HEK293 (cell line): Measurements from ENCODE around the gene SLC1A7.

Experiments
- KLF1 ChIP-seq: fragments of 450-650 bp; formaldehyde crosslinking; IDR thresholded peaks from 2 replicates; pipeline ENCODE4 v1.5.1; 2016; ENCODE audit warnings: missing biosample characterization, missing genetic modification characterization
- SP2 ChIP-seq: fragments of 450-650 bp; formaldehyde crosslinking; IDR thresholded peaks from 2 replicates; pipeline ENCODE4 v1.5.1; 2016; ENCODE audit warnings: missing biosample characterization, missing genetic modification characterization
- ZNF114 ChIP-seq: fragments of 450-650 bp; formaldehyde crosslinking; IDR thresholded peaks from 2 replicates; pipeline ENCODE4 v1.5.0; 2017; ENCODE audit warnings: missing biosample characterization, missing genetic modification characterization
- ZNF133 ChIP-seq: fragments of 450-650 bp; formaldehyde crosslinking; IDR thresholded peaks from 2 replicates; pipeline ENCODE4 v1.5.1; 2016; ENCODE audit warnings: missing biosample characterization, missing genetic modification characterization
- ZNF274 ChIP-seq, 2 experiments: fragments of 200-500 bp in 1 of 2; fragments of 450-650 bp in 1 of 2; sonication (Bioruptor generic) in 1 of 2; formaldehyde crosslinking in 1 of 2; IDR thresholded peaks; 2 replicates each; pipeline versions ENCODE4 v1.5.1 to v1.6.1; 2014 to 2016; ENCODE audit warnings: borderline replicate concordance in 1 of 2, inconsistent platforms in 1 of 2, low read length in 1 of 2, missing biosample characterization in 1 of 2, missing genetic modification characterization in 1 of 2
- ZNF398 ChIP-seq: fragments of 450-650 bp; formaldehyde crosslinking; IDR thresholded peaks from 2 replicates; pipeline ENCODE4 v1.5.1; 2017; ENCODE audit warnings: missing biosample characterization, missing genetic modification characterization
- ZSCAN5A ChIP-seq: fragments of 450-650 bp; formaldehyde crosslinking; IDR thresholded peaks from 2 replicates; pipeline ENCODE4 v1.5.1; 2016; ENCODE audit warnings: missing biosample characterization, missing genetic modification characterization
- TF ChIP-seq, protein P1 (sequence below): fragments of 450-650 bp; formaldehyde crosslinking; IDR thresholded peaks from 2 replicates; pipeline ENCODE4 v1.5.1; 2016; ENCODE audit warnings: missing biosample characterization, missing genetic modification characterization
- TF ChIP-seq, protein P2 (sequence below): fragments of 450-650 bp; formaldehyde crosslinking; IDR thresholded peaks from 2 replicates; pipeline ENCODE4 v1.5.1; 2016; ENCODE audit warnings: missing biosample characterization, missing genetic modification characterization
- TF ChIP-seq, protein P3 (sequence below): fragments of 450-650 bp; formaldehyde crosslinking; IDR thresholded peaks from 2 replicates; pipeline ENCODE4 v1.5.1; 2016; ENCODE audit warnings: missing biosample characterization, missing genetic modification characterization

DNA sequence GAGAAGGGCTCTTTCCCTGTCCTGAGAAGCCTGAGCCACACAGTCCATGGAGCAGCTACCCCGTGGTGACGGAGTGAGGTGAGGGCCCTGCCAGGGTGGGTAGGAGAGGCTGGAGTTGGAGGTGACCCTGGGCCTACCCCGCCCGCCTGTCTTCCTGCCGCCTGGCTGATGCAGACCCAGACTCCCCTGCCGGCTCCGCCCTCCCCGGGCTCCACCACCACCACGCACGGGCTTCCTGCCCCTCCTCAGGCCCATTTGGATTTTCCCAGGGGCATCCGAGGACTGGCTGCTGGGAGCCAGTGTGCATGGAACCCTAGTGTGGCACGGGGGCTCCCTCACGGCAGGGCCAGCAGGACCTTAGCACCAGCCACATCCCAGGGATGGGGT lies 47.9 kb downstream of the SLC1A7 start:
- no peak for TF ChIP-seq ZSCAN5A (tag by site-specific recombination)
- no peak for TF ChIP-seq KLF1
- TF ChIP-seq ZNF114 (tag by site-specific recombination), result no peak
- no peak for TF ChIP-seq SP2
- TF ChIP-seq, protein P1, sequence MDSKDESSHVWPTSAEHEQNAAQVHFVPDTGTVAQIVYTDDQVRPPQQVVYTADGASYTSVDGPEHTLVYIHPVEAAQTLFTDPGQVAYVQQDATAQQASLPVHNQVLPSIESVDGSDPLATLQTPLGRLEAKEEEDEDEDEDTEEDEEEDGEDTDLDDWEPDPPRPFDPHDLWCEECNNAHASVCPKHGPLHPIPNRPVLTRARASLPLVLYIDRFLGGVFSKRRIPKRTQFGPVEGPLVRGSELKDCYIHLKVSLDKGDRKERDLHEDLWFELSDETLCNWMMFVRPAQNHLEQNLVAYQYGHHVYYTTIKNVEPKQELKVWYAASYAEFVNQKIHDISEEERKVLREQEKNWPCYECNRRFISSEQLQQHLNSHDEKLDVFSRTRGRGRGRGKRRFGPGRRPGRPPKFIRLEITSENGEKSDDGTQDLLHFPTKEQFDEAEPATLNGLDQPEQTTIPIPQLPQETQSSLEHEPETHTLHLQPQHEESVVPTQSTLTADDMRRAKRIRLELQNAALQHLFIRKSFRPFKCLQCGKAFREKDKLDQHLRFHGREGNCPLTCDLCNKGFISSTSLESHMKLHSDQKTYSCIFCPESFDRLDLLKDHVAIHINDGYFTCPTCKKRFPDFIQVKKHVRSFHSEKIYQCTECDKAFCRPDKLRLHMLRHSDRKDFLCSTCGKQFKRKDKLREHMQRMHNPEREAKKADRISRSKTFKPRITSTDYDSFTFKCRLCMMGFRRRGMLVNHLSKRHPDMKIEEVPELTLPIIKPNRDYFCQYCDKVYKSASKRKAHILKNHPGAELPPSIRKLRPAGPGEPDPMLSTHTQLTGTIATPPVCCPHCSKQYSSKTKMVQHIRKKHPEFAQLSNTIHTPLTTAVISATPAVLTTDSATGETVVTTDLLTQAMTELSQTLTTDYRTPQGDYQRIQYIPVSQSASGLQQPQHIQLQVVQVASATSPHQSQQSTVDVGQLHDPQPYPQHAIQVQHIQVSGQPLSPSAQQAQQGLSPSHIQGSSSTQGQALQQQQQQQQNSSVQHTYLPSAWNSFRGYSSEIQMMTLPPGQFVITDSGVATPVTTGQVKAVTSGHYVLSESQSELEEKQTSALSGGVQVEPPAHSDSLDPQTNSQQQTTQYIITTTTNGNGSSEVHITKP (tag by site-specific recombination), result no peak
- no peak for TF ChIP-seq ZNF274 (IDR thresholded peaks at IDR 0.05; ENCODE audit: low read length)
- no peak for TF ChIP-seq ZNF274 (tag by site-specific recombination; IDR thresholded peaks at IDR 0.05; ENCODE audit: borderline replicate concordance)
- TF ChIP-seq, protein P2, sequence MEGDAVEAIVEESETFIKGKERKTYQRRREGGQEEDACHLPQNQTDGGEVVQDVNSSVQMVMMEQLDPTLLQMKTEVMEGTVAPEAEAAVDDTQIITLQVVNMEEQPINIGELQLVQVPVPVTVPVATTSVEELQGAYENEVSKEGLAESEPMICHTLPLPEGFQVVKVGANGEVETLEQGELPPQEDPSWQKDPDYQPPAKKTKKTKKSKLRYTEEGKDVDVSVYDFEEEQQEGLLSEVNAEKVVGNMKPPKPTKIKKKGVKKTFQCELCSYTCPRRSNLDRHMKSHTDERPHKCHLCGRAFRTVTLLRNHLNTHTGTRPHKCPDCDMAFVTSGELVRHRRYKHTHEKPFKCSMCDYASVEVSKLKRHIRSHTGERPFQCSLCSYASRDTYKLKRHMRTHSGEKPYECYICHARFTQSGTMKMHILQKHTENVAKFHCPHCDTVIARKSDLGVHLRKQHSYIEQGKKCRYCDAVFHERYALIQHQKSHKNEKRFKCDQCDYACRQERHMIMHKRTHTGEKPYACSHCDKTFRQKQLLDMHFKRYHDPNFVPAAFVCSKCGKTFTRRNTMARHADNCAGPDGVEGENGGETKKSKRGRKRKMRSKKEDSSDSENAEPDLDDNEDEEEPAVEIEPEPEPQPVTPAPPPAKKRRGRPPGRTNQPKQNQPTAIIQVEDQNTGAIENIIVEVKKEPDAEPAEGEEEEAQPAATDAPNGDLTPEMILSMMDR (tag by site-specific recombination), result no peak
- TF ChIP-seq ZNF398 (tag by site-specific recombination), result no peak
- TF ChIP-seq, protein P3, sequence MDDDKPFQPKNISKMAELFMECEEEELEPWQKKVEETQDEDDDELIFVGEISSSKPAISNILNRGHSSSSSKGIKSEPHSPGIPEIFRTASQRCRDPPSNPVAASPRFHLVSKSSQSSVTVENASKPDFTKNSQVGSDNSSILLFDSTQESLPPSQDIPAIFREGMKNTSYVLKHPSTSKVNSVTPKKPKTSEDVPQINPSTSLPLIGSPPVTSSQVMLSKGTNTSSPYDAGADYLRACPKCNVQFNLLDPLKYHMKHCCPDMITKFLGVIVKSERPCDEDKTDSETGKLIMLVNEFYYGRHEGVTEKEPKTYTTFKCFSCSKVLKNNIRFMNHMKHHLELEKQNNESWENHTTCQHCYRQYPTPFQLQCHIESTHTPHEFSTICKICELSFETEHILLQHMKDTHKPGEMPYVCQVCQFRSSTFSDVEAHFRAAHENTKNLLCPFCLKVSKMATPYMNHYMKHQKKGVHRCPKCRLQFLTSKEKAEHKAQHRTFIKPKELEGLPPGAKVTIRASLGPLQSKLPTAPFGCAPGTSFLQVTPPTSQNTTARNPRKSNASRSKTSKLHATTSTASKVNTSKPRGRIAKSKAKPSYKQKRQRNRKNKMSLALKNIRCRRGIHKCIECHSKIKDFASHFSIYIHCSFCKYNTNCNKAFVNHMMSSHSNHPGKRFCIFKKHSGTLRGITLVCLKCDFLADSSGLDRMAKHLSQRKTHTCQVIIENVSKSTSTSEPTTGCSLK, result no peak
- no peak for TF ChIP-seq ZNF133
